GM12875 (cell line): ENCODE results near the gene CREBBP.

Experiments
- H3K4me3 ChIP-seq: one replicate; pipeline ENCODE4 v1.5.1; 2011; ENCODE audit warnings: low read depth, low read length, control low read depth
- CTCF ChIP-seq: IDR thresholded peaks from 2 replicates; pipeline ENCODE4 v1.5.1; 2011; ENCODE audit warnings: low read depth, mild to moderate bottlenecking, control low read depth, inconsistent platforms, low read length, moderate library complexity, borderline replicate concordance; ENCODE audit not compliant: insufficient read depth

CREBBP gene

GRCh38 chr16:3713587-3714242, 166.8 kb downstream of the CREBBP start:
- no peak overlapping the region for H3K4me3 ChIP-seq
- TF ChIP-seq CTCF: no peak

- no peak overlapping the region for H3K4me3 ChIP-seq
- TF ChIP-seq CTCF: no peak
These were observed 167.6 kb downstream of the CREBBP start for GRCh38 chr16:3712861-3713372.

GRCh38 chr16:3706253-3707012, 174.1 kb downstream of the CREBBP start:
- TF ChIP-seq CTCF: no peak

DNA sequence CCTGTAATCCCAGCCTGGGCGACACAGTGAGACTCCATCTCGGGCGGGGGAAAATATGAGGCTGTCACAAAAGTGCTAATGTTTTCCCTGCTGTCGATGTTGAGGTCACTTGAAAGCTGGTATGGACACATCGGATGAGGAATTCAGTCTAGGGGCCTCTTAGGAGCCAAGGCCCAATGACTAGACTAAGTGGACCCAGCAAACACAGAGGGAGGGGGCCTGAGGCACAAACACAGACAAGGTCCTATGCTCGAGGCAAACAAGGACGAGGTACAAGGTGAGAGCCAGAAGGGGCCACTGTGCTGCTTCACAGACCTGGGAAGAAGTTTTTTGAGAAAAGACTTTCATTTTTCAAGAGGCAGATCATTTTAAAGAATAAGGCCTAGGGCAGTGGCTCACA, 178.4 kb downstream of the CREBBP start:
- H3K4me3 ChIP-seq: no peak overlapping the region
- no peak for TF ChIP-seq CTCF

More at GRCh38 chr16:3706253-3707012, 174.1 kb downstream of the CREBBP start:
- no peak overlapping the region for H3K4me3 ChIP-seq

- no peak for TF ChIP-seq CTCF
- H3K4me3 ChIP-seq: no peak overlapping the region
These were observed 179.0 kb downstream of the CREBBP start for GRCh38 chr16:3701531-3701930.

DNA sequence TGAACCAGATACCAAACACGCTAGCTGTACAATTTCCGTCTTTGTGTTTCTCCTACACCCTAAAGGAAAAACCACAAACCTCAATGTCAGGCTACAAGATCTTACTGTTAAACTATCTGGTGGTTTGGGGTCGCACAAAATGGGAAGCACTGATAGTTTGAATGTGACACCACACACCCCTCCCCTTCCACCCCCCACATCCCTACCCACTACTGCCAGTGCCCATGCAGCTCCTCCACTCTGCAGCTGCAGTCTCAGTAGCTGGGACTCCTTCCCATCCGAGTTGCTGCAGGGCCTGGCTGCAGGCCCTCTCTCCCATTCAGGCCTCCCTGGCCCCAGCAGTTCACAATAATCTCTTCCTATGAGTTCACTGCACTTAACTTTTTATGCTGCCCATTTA, 181.6 kb downstream of the CREBBP start:
- no peak for TF ChIP-seq CTCF

DNA sequence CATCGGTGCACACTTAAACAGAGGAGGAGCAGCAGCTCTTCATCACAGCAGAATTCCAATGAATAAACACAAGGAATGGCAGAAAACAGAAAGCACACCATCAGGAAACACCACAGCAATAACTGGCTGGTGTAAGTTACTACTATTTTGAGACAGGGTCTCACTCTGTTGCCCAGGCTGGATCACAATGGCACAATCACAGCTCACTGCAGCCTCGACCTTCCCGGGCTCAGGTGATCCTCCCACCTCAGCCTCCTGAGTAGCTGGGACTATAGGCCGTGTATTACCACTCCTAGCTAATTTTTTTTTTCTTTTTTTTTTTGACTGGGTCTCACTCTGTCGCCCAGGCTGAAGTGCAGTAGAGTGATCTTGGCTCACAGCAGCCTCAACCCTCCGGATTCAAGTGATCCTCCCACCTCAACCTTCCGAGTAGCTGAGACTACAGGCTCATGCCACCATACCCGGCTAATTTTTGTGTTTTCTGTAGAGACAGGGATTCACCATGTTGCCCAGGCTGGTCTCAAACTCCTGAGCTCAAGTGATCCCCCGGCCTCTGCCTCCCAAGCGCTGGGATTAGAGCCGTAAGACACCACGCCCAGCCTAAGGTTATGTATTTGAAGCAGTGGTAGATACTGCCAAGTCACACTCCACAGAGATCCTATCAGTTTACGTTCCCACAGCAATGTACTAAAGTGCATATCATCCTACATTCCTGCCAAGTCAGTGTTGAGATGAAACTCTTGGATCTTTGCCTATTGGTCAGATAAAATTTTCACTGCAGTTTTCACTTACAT, 183.9 kb downstream of the CREBBP start:
- no peak for TF ChIP-seq CTCF
- no peak overlapping the region for H3K4me3 ChIP-seq

More for the DNA sequence above, 181.6 kb downstream of the CREBBP start:
- H3K4me3 ChIP-seq: no peak overlapping the region
